A549 treated with CpdA at 1 μM for 4 hours (cell line): ENCODE measurements around the gene MPL. TPM values are rescaled to one million over a fixed set of nuclear protein-coding genes. Genes with fewer than 3 reads are reported as not detected.

Experiments
- total RNA-seq: library from RNA; stranded (reverse); fragments of 200-300 nt; extraction: Qiagen RNA extraction; gene quantifications from 5 replicates; pipeline ENCODE4 v1.2.3, GENCODE V29; 2022; ENCODE audit warnings: low read depth

The MPL gene
- total RNA-seq, result 0.09 to 0.22 TPM in 2 of 5 replicates, not detected in the others

GRCh38 chr1:43337588-43337987 is at the start of gene MPL:
MPL (plus strand) TSS chr1:43337818; CDS start chr1:43337849, 31 bp downstream.

GRCh38 chr1:43300378-43301094 is 37.1 kb upstream of the MPL start, which contains the start of gene TIE1:
TIE1 (plus strand) TSS chr1:43300982; CDS start chr1:43301072, 90 bp downstream.

GRCh38 chr1:43358746-43359693 is 21.4 kb downstream of the MPL start, which contains the start of gene CDC20:
CDC20 (plus strand) TSS chr1:43358981; CDS start chr1:43359216, 235 bp downstream.

DNA sequence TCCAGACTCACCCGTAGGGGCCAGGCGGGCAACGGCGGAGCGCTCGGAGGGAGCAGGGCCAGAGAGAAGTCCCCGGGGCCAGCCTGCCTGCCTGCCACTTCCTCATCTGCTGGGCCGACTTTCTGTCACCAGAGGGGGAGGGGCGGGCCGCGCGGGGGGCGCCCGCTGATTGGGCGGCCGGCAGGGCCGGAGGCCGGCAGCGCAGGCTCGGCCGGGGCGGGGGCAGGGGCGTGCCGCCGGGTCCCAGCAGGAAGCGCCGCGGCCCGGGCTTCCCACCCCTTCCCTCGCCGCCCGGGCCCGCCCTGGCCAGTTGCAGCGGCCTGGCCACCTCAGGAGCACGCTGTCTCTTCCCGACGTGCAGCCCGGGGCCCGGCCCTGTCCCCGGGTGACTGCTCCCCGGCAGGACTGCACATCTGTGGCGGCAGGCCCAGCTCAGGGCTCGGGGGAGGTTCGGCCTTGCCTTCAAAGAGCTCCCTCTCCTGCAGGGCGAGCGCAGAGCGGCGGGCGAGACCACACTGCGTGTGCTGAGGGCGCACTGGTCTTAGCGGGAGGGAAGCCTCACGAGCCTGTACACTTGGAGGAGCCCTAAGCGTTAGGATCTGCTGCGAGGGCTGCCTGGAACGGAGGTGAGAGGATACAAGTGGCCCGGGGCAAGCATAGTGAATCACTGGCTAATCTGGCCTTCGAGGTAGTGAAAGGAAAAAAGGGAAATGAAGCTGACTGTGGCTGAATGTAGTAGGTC is 30.5 kb downstream of the MPL start, which contains the start of gene ELOVL1:
Gene ELOVL1 (minus strand): TSS at position 108 of the 742 bp plus-strand sequence. CDS start 2,402 bp downstream, outside the sequence.

GRCh38 chr1:43389326-43390313 is 52.0 kb downstream of the MPL start, which contains the start of the genes MED8 and SZT2:
MED8 (minus strand) TSS chr1:43389800; CDS start chr1:43389764, 36 bp downstream.
SZT2 (plus strand) TSS chr1:43389899; CDS start chr1:43389969, 70 bp downstream.

Other genes with a start within 250 kb of the MPL start
- 183 to 204 TPM (median 193 TPM) in 5 replicates for gene EBNA1BP2, start 165.5 kb upstream of the MPL start, total RNA-seq
- 0.21 to 0.58 TPM (median 0.33 TPM) in 5 replicates for gene CFAP57, start 165.5 kb upstream of the MPL start, total RNA-seq
- not detected in 5 replicates for gene TMEM125, start 67.8 kb upstream of the MPL start, total RNA-seq
- gene C1orf210, start 52.2 kb upstream of the MPL start, total RNA-seq, result not detected in 5 replicates
- gene TIE1, start 36.8 kb upstream of the MPL start, total RNA-seq, result not detected in 5 replicates
- 165 to 205 TPM (median 195 TPM) in 5 replicates for gene CDC20, start 21.2 kb downstream of the MPL start, total RNA-seq
- 141 to 151 TPM (median 149 TPM) in 5 replicates for gene ELOVL1, start 30.2 kb downstream of the MPL start, total RNA-seq
- 37.0 to 38.6 TPM (median 38.1 TPM) in 5 replicates for gene MED8, start 52.0 kb downstream of the MPL start, total RNA-seq
- 6.5 to 9.9 TPM (median 6.9 TPM) in 5 replicates for gene SZT2, start 52.1 kb downstream of the MPL start, total RNA-seq
- 12.0 to 18.3 TPM (median 15.5 TPM) in 5 replicates for gene HYI, start 116.1 kb downstream of the MPL start, total RNA-seq
- gene PTPRF, start 193.1 kb downstream of the MPL start, total RNA-seq, result 81.6 to 112 TPM (median 100 TPM) in 5 replicates